GM18520 (cell line): ENCODE results near the gene APOD.
"Not testable (repeated sequence)": the region's sequence is repeated elsewhere in the genome, so short reads cannot be mapped to it uniquely, and the experiment has no call there.

ENCODE experiments used
- ATAC-seq: cut with Tn5 transposase; IDR thresholded peaks from one replicate; pipeline ENCODE4 v1.9.1; 2021; ENCODE audit not compliant: unreplicated experiment

Gene APOD

DNA sequence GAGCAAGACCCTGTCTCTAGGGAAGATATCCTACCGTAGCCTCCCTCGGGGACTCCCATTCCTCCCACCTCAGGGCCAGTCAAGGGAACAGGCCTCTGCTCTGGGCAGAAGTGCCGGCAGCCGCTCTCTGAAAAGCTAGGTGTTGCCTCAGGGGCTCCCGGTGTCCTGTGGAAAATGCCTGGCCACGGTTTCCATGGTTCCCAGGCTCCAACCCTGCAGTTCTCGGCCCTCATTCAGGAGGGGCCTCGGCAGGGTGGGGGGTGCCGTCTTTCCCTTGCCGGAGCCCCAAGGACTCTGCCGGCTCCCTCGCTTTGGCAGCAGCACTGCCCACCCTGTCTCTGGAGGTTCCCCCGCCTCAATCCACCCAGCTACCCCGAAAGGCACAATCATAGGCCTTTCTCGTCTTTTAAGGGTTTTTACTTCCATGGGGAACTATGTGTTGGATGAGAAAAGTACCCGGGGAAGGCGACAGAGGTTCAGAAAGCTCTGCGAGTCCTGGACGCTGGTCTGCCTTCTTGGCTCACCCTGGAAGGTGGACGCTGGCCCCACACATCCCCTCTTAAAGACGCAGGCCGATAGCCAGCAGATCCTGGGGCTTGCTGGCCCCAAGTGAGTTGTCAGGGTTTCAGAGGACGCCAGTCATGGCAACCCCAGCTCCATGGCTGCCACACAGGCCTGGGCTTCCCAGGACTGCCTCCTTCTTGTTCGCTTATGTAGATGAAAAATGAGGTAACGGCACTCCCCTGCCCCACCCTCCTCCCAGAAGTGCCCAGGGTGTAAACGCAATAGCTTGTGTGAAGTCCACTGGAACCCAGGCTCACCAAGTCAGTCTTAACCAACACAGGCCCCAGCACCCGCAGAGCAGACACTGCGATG is 34.3 kb upstream of the APOD start:
- not testable (repeated sequence) for ATAC-seq

DNA sequence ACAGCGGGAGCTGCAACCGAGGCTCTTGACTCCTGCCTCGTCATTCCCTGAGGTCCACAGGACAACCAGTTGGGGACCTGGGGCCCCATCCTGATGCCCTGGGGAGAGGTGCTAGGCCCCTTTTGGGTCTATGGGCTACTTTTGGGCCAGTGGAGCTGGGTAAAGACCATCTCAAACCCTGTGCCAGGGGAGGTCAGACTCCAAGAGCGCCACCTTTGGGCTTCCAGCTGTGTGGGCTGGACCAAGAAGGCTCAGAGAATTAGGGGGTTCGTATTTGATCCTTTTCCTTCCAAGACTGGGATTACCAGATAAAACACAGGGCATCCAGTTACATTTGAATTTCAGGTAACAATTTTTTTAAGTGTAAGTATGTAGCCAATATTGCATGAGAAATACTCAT is 33.4 kb upstream of the APOD start:
- ATAC-seq: not testable (repeated sequence)

DNA sequence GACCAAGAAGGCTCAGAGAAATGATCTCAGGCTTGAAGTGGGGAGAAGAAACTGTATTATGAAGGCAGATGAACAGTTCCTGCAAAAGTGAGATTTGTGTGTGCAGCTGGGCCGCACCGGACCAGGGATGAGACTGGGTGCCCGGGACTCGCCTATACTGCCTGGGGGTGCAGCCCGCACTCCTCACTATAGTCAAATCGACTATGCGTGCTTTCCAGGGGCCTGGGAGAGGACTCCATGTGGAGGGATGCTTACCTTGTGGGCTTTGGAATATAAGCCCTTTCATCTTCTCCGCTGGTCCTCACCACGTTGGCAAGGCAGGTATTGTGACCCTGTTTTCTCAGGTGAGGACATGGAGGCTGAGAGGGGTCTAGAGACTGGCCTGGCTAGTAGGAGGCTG is 32.9 kb upstream of the APOD start:
- no peak for ATAC-seq

DNA sequence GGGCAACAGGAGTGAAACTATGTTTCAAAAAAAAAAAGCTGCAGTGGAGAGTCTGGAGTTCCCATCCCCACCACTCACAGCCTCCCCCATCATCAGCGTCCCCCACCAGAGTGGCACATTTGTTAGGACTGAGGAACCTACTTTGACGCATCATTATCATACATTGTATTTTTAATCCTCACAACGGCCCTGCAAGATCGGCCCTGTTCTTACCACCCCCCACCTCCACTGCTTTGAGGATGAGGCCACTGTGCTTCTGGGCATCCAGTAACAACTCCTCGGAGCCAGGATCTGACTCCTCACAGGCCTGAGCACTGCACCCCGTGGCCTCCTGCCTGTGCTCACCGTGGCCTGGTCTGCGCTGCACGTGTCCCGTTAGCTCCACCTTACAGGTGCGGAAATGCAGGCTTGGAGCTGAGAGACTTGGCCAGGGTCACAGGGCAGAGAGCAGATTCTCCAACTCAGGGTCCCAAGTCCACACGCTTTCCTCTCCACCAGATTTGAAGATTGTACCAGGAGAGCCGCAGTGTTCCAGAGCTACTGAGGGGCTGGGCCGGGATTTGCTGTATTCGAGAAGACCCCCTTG is 32.3 kb upstream of the APOD start:
- not testable (repeated sequence) for ATAC-seq

DNA sequence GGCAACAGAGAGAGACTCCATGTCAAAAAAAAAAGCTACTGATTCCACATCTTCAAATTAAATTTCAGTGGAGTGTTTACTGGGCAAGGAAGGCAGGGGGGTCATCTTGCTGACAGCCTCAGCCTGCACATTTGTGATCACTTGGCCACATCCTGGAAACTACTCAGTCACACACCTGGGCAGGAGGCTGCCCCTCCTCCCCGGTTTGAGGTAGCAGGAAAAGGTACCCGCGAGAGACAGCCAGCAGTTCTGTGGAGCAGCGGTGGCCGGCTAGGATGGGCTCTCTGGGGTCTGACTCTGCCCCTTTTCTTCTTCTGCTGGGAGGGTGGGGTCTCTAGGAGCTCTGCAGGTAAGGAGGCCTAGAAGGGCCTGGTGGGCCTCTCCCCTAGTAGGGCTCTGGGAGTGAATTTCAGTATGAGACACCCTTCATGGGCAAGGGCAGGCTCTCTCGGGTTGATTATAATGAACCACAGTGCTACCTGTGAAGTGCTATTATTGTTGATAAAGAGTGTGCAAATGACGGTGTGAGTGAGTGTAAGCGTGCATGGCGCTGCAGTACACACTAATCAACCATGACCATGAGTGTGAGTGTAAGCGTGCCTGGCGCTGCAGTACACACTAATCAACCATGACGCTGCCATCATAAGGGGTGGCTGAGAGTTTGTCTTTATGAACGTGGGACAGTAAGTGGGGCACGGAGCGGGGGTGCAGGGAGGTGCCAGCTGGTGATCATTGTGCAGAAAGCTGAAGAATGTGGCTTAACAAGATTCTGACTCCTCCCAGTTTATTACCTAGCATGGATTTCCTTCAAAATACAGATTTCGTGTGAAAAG is 31.1 kb upstream of the APOD start:
- ATAC-seq: not testable (repeated sequence)

DNA sequence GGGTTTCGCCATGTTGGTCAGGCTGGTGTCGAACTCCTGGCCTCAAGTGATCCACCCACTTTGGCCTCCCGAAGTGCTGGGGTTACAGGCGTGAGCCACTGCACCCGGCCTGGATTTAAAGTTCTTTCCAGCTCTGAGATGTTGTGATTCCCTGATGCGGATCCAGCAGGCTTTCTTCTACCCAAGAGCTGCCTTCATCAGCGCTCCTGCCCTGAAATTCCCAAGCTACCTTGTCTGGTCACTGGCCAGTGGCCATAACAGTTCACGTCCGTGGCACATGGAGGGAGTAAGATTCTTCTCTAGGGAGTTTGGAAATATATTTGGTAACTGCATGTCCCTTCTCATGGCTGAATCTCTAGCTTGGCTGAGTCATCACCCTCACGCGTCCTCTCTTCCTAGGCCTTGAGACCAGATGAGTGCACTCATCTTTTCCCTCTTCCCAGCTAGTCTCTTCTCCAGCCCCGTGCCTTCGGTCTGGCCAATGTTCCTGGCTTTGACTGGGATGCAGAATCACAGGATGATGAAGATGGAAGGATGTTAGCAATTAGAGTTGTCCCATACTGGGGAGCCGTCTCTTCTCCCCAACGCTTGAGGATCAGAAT is 29.8 kb upstream of the APOD start:
- no peak for ATAC-seq

DNA sequence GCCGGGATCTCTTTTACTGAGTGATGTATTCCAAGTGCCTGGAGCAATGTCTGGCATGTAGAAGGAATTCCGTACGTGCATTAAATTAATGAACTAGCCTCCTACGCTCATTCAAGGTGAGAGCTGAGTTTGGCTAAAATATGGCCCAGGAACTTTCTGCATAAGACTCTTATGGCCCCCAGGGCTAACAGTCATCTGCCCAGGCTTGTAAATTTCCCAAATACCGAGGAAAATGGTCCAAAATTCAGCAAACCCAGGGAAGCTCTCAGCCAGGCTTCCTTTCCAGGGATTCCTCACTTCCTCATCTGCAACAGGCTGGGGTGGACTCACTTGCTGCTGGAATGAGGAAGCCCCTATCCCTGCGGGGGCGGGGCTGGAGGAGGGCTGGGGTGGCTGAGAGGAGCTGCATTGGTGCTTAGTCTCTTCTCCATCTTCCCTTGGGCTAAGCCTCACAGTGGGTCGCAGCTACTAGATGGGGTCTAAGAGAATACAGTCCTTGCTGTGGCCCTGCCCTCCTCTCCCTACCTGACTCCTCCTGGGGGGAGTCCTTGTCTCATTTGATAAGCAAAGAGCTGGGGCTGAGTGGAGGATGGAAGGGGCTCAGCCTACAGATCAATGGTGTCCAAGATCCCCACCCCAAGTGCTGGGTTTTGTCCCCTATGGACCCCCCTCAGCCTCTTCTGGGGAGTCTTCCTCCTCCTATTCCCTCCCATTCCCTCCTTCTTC is 28.5 kb upstream of the APOD start:
- ATAC-seq: no peak

DNA sequence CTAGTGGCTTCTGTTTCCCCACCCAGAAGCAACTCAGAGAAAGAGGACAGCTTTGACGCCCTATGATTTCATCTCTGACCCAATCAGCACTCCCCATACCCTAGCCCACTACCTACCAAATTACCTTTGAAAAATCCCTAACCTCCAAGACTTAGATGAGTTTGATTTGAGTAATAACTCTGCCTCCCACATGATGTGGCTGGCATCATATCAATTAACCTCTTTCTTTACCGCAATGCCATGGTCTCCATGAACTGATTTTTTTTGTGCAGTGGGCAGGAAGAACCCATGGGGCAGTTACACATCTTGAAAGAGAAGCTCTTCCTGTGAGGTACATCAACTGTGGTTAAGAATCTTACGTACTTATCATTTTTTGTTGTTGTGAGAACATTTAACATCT is 25.5 kb upstream of the APOD start:
- no peak for ATAC-seq

DNA sequence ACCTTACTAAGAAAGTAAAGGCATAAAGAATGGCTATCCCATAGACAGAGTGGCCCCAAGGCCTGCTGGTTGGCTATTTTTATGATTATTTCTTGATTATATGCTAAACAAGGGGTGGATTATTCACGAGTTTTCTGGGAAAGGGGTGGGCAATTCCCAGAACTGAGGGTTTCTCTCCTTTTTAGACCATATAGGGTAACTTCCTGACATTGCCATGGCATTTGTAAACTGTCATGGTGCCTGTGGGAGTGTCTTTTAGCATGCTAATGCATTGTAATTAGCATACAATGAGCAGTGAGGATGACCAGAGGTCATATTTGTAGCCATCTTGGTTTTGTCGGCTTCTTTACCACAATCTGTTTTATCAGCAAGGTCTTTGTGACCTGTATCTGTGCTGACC is 18.0 kb upstream of the APOD start:
- ATAC-seq: not testable (repeated sequence)

GRCh38 chr3:195601382-195601781 is 17.6 kb upstream of the APOD start:
- ATAC-seq: no peak

DNA sequence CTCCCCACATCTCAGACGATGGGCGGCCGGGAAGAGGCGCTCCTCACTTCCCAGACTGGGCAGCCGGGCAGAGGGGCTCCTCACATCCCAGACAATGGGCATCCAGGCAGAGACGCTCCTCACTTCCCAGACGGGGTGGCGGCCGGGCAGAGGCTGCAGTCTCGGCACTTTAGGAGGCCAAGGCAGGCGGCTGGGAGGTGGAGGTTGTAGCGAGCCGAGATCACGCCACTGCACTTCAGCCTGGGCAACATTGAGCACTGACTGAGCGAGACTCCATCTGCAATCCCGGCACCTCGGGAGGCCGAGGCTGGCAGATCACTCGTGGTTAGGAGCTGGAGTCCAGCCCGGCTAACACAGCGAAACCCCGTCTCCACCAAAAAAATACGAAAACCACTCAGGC is 16.2 kb upstream of the APOD start:
- not testable (repeated sequence) for ATAC-seq

GRCh38 chr3:195599516-195599915 is 15.8 kb upstream of the APOD start:
- not testable (repeated sequence) for ATAC-seq

DNA sequence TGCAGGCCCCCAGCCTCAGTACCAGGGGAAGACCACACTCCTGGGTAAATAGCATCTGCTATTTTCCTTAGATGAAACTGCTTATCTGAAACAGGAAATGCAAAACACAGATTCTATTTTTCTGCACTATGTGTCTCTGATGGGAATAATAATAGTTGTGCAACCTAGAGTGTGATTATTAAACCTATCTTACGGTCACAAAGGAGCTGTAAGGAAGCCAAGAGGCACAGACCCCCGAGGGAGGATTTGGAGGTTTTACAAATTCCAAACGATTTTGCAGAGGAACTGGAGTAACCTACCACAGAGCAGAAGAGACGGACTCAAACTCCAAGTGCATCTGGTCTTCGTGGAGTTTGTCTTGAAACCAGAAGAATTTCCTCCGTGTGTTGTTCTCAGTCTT is 14.1 kb upstream of the APOD start:
- no peak for ATAC-seq

- no peak for ATAC-seq
These were observed 13.5 kb upstream of the APOD start for GRCh38 chr3:195597229-195597628.

DNA sequence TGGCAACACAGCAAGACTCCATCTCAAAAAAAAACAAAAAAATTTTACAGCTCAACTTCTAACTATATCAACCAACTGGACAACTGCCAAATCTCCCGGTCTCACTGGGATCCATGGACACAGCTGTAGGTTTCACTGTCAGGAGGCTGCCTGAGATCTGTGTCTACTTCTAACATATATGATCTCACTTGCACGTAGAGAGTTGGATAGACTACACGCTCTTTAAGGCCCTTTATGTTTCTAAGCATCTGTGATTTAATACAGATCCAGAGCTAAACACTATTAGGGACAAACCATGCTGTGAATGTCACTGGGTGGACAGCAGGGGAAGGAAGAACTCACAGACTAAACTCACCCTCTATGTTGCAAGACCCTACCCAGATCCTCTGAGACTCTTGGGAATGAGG is 13.0 kb upstream of the APOD start:
- ATAC-seq: no peak

GRCh38 chr3:195595785-195596531 is 12.2 kb upstream of the APOD start:
- no peak for ATAC-seq

DNA sequence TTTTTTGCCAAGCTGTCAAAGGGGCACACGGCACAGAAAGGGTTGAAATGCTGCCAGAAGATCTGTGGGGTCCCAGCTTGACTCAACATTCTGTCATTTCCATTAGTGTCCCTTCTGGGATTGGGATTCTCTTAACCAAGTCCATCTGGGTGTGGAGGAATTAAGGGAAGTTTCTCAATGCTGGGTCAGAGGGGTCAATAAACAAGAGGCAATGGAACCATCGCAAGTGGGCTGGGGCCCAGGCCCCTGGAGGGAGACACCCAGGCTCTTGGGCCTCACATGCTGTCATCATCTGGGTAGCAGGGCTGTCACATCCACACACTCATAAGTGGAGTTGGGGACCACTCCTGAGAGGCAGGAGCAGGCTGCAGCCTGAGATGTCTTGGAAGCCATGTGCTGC is 8.1 kb upstream of the APOD start:
- no peak for ATAC-seq

GRCh38 chr3:195591220-195591619 is 7.5 kb upstream of the APOD start:
- no peak for ATAC-seq

DNA sequence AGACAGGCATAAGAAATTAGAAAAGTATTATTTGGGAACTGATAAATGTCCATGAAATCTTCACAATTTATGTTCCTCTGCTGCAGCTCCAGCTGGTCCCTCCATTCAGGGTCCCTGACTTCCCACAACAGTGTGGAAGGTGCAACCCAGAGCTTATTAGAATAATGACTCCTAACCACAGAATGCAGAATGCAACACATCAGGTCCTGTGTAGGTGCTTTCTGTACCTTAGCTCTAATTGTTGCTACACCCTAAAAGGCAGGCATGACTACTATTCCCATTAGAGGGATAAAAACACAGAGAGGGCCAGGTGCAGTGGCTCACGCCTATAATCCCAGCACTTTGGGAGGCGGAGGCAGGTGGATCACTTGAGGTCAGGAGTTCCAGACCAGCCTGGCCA is 6.6 kb upstream of the APOD start:
- ATAC-seq: not testable (repeated sequence)

DNA sequence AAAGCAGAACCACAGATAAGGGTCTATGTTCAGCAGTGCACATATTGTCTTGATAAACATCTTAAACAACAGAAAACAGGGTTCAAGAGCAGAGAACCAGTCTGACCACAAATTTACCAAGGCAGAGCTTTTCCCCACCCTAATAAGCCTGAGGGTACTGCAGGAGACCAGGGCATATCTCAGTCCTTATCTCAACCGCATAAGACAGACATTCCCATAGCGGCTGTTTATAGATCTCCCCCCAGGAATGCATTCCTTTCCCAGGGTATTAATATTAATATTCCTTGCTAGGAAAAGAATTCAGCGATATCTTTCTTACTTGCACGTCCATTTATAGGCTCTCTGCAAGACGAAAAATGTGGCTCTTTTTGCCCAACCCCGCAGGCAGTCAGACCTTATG is 6.1 kb upstream of the APOD start:
- not testable (repeated sequence) for ATAC-seq
